Hindlimb muscle (tissue), 1 donor: ENCODE results near the gene ESRRA. TPM values are rescaled to one million over a fixed set of nuclear protein-coding genes. Genes with fewer than 3 reads are reported as not detected.

Source experiments
- DNase-seq: peaks from one replicate; pipeline ENCODE4 v3.0.0-alpha.2; 2013
- polyA plus RNA-seq: library from polyadenylated mRNA; unstranded; fragments of 120-200 nt; gene quantifications from one replicate; pipeline ENCODE4 v1.2.1, GENCODE V29; 2013; ENCODE audit not compliant: insufficient read length

Gene ESRRA
- polyA plus RNA-seq, 1 donor: 34.0 TPM

DNA sequence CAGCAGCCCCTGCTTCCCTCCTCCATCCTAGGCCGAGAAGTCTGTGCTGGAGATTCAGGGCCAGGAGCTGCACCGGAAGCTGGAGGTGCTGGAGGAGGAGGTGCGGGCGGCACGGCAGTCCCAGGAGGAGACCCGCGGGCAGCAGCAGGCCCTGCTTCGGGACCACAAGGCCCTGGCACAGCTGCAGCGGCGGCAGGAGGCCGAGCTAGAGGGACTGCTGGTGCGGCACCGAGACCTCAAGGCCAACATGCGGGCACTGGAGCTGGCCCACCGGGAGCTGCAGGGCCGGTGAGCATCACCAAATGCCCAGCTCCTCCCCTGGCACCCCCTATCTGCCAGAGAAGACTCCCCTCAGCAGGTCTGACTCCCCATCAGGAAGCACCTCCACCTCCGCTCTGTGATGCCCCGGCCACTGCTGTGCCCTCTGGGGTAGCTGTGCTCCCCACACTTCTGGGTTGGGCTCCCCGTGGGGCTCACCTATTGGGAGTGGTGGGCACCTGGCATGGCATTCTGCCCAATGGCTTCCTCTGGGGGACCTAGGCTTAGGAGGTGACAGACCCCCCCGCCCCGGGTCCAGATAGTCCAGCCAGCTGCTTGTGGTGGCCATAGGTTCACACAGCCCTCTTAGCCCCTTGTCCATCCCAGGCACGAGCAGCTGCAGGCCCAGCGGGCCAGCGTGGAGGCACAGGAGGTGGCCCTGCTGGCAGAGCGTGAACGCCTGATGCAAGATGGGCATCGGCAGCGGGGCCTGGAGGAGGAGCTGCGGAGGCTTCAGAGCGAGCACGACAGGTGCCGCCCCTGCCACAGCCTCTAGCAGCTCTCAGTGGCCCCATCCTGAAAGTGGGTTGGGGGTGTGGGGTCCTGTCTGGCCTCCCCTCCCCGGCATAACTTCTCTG lies 47.0 kb downstream of the ESRRA start:
- DNase-seq: no peak

DNA sequence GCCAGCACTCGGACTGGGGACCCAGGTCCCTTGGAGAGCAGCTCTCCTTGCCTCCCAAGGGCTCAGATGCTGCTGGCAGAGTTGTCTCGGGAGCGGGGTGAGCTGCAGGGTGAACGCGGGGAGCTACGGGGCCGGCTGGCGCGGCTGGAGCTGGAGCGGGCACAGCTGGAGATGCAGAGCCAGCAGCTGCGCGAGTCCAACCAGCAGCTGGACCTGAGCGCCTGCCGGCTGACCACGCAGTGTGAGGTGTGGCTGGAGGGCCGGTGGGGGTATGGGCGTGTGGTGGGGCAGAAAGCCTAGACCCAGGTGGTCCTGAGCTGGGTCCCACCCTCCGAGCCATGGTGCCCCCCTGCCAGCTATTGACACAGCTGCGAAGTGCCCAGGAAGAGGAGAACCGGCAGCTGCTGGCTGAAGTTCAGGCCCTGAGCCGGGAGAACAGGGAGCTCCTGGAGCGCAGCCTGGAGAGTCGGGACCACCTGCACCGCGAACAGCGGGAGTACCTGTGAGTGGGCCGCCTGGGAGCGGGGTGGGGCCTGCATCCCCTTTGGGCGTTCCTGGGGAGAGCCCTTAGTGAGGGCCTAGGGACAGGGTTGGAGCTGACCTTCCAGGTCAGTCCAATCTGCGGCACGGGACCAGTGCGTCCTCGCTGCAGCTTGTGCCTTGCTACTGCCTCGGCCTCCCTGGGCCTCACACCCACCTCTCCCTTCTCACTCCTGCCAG lies 47.8 kb downstream of the ESRRA start:
- no peak for DNase-seq

DNA sequence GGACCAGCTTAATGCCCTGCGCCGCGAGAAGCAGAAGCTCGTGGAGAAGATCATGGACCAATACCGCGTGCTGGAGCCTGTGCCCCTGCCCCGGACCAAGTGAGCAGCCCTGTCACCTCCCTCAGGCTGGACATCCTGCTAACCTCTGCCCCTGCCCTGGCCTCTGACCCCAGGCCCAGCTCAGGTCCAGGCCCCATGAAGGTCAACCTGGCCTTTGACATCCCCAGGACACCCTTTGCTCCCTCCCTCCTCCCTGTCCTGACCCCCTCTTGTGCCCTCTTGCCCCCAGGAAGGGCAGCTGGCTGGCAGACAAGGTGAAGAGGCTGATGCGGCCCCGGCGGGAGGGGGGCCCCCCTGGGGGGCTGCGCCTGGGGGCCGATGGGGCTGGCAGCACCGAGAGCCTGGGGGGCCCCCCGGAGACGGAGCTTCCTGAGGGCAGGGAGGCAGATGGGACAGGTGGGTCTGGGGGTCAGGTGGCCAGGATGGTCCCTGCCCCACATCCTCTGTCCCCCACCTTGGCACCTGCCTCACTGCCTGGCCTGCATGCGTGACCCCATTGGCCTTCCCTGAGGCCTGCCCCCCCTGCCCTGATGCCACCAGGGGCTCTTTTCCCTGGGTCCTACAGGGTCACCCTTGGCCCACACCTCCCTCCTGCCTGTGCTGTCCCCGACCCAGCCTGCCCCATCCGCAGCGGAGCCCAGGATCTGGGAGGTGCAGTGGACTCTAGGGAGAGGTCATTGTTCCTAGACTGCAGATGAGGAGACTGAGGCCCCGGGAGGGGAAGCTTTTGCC lies 48.6 kb downstream of the ESRRA start:
- DNase-seq: no peak

DNA sequence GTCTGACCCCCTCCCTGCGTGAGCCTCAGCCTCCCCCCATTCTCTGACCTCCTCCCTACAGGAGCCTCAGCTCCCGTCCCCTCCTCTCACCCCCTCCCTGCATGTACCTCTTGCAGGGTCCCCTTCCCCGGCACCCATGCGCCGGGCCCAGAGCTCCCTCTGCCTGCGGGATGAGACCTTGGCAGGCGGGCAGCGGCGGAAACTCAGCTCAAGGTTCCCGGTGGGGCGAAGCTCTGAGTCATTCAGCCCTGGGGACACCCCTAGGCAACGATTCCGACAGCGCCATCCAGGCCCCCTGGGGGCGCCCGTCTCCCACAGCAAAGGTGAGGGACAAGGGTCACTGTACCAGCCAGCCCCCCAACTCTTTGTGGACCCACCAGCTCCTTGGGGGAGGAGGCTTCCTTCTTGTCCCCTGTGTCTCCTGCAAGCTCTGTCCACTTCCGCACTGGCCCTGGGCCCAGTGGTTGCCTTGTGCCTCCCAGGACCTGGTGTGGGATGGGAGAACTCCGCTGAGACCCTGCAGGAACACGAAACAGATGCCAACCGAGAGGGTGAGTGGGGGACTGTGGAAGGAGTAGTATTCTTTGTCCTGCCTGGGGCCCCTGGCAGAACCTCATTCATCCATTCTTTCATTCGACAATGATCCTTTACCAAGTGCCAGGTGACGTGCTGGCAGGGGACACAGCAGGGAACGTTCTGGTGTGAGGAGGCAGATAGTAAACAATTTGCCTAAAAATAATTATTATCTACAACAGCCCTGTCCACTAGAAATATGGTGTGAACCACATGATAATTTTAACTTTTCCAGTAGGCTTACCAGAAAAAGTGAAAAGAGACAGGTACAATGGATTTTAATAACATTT lies 50.0 kb downstream of the ESRRA start:
- peak; percentile 61 for DNase-seq

DNA sequence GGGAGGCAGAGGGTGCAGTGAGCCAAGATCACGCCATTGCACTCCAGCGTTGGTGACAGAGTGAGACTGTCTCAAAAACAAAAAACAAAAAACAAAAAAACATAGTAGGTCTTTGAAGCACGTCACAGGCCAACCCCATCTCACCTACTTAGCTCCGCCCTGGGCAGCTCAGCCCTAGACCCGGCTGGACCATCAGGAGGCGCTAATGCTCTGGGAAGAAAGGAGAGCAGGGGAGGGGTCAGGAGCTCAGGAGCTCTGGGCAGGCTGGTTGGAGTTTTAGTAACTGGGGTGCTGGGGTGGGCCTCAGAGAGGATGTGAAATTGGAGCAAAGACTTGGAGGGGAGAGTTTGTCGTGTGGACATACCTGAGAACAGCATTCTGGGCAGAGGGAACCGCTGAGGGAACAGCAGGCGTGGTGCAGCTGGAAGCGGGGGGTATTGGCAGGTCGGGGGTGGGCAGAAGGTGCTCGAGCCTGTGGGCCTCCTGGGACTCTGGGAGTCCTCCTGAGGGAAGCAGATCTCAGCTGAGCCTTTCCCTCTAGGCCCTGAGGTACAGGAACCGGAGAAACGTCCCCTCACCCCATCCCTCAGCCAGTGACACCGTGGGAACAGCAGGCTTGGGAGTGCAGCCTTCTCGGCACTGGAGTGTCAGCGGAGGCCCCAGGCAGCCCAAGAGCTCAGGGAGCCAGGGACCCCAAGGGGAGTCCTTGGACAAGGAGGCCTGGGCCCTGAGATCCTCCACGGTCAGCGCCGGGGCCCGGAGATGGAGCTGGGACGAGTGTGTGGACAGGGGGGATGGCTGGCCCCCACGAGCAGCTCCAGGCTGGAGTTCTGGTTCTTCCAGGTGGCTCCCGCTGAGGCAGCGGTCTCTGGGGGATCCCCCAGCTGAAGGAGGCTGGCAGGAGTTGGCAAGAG lies 51.4 kb downstream of the ESRRA start:
- DNase-seq: no peak

DNA sequence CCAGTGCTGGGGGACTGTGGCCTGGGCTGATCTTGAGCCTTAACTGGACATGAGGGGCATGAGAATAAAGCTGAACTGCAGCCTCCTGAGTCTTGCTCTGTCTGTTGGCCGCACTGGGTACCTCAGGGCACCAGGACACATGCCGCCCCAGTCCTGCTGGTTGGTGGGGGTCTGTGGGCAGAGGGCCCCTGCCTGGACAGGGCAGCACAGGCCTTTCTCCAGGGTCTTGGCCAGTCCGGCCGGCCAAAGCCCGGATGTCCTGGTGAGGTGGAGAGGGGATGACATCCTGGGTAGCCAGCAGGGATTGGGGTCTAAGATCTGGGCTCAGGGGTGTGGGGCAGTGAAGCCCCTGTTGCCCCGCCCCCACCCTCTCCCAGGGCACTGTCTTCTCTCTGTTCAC lies 52.1 kb downstream of the ESRRA start:
- no peak for DNase-seq

DNA sequence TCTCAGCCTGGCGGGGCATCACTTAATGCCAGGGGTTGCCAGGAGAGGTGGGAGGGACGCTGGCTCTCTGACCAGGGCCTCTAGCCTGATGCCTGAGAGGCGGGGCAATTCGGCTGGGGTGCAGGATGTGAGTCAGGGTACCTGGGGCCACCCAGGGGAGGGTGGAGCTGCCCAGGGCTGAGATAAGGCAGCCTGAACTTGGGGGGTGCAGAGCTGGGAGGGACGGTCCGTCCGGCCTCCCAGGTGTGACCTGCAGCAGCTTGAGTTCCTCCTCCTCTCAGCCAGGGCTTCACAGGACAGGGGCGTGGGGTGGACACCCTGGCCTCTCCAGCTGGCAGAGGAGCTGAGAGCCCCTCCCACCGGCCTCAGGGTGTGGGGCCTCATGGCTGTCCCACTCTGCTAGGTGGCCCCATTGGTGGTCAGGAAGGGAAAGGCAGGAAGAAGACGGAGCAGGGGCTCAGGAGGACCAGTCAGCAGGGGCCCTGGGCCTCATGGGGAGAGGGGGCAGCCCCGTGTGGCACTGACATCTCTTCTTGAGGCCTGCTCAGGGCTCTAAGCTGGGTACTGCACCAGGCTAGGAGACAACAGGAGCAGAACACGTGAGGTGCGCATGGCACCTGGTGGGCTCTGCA lies 52.7 kb downstream of the ESRRA start:
- DNase-seq: no peak

DNA sequence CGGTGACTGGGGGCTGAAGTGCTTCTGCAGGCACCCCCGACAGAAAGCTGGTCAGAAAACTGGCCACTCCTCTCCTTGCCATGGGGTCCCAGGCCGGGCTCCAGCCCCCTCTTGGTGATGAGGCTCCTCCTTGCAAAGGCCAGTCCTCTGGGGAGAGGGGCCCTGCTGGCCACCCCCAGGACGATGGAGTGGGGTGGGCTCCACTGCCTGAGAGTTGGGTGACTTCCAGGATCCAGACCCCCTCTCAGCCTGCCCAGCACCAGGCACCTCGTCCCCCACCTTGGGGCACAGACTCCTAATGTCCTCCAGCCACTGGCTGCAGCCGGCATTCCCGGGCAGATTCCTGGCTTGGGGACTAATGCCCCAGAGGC lies 53.2 kb downstream of the ESRRA start:
- DNase-seq: no peak

DNA sequence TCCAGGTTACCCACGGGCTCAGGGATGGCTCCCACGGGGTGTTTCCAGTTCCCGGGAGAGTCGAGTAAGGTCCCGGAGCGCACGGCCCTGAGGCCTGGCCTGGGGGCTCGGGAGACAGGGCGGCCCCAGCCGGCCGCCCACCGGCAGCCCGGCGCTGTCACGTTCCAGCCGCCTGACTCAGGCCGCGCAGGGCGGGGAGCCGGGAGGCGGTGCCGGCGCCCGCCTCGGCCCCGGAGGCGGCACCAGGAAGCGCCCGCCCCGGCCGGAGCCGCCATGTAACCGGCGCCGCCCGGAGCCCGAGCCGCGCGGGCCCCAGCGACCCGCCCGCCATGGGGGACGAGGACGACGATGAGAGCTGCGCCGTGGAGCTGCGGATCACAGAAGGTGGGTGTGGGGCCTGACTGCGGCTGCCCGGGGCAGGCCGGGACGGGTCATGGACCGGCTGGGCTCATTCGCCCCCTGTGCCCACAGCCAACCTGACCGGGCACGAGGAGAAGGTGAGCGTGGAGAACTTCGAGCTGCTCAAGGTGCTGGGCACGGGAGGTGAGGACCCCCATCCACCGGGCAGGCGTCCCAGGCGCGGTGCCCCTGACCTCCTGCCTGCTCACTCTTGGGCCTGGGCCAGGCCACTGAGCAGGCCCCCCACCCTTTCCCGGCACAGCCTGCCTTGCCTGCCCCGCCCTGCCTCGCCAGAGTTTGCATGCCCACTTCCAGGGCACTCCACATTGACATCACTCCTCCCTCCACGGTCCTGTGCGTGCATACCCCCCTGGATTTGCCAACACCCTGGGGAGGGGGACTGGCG lies 53.8 kb downstream of the ESRRA start, which contains the start of gene RPS6KA4:
TSS of gene RPS6KA4 (plus strand) at position 256 of the 805 bp plus-strand sequence. CDS start at position 330, 74 bp downstream.
- DNase-seq: peak; percentile 84

DNA sequence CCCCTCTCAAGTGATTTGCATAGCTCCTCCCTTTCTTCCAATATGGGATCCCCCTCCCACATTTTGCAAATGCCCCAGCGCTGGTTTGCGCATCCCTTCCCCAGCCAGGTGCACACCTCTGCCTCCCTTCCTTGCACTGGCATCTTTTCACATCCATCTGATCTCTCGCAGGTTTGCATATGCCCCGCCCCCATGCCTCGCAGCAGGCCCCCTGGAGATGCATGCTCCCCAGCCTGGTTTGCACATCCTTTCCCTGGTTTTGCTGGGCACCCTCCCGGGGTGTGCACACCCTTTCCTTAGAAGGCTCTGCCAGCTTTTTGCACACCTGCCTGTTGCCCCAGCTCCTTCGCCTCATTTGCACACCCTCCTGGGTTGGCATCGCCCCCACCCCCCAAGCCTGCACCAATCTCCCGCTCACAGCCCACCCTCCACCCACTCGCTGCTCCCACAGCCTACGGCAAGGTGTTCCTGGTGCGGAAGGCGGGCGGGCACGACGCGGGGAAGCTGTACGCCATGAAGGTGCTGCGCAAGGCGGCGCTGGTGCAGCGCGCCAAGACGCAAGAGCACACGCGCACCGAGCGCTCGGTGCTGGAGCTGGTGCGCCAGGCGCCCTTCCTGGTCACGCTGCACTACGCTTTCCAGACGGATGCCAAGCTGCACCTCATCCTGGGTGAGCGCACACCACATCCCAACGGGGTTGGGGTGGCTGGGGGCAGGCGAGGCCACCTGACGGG lies 54.6 kb downstream of the ESRRA start:
- no peak for DNase-seq

DNA sequence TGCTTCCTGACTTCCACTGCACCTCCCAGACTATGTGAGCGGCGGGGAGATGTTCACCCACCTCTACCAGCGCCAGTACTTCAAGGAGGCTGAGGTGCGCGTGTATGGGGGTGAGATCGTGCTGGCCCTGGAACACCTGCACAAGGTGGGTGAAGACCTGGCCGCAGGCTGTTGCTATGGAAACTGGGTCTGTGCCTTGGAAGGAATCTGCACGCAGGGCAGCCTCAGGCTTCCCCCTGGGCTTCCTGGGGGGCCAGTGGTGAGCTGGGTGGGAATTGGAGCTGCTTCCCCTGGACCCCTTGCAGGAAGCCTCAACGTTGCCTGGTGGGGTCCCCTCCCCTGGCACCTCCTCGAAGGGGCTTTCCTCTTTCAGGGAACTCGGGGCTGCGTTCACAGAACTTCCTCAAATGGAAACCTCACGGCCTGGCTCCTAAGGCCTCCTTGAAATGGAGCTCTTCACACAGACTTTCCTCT lies 55.2 kb downstream of the ESRRA start:
- DNase-seq: no peak

DNA sequence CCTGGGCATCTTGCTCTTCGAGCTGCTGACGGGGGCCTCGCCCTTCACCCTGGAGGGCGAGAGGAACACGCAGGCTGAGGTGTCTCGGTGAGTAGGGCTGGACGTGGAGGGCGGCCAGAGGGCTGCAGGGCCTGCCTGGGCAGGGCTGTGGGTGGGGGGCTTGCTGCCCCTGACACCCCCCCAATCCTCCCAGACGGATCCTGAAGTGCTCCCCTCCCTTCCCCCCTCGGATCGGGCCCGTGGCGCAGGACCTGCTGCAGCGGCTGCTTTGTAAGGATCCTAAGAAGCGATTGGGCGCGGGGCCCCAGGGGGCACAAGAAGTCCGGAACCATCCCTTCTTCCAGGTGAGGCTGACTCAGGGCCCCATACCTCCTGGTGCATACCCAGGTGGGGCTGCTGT lies 56.3 kb downstream of the ESRRA start:
- DNase-seq: no peak

DNA sequence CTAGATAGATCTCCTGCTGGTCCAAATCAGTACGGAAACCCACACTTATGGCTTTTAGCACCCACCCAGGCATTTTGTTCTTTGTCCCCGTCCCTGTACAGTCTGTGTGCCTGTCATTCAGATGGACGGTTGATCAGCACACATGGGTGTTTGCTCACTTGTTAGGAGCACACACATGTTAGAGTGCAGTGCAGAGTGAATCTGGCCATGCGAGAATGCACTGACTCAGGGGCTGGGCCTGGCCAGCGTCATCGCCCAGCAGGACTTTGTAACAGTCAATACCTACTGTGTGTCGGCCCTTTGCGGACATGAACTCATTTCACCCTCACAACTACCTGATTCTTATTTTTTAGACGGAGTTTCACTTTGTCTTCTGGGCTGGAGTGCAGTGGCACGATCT lies 57.0 kb downstream of the ESRRA start:
- DNase-seq: no peak

DNA sequence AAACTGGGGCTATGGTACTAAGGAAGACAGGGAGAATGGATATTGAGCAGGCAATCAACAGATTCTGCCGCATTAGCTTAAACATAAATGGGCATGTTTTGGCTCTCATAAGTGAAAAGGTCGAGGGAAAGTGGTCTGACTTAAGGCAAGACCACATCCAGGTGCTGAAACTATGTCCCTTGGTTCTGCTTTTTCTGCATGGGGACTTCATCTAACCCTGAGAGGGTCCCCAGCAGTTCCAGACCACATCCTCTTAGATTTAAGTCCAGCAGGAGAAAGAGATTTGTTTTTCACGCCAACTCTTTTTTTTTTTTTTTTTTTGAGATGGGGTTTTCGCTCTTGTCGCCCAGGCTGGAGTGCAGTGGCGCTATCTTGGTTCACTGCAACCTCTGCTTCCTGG lies 59.1 kb downstream of the ESRRA start:
- DNase-seq: no peak

DNA sequence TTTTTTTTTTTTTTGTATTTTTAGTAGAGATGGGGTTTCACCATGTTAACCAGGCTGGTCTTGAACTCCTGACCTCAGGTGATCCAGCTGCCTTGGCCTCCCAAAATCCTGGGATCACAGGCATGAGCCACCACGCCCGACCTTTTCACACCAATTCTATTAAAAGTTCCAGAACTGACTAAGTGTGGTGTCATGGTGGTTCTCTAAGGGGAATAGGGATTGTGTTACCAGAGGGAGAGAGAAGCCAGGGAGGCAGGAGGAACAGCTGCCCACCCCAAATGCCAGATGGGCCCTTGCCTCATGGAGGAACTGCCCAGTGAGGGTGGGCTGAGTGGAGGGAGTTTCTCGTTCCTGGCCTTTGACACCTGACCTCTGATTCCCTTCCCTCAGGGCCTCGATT lies 59.6 kb downstream of the ESRRA start:
- DNase-seq: no peak
